PC-3 (cell line): ENCODE measurements around the gene KATNAL1.

Experiments used
- EZH2phosphoT487 ChIP-seq: fragments of 300-600 bp; sonication (generic); IDR thresholded peaks from 2 replicates; pipeline ENCODE4 v1.6.1; 2018; ENCODE audit warnings: mild to moderate bottlenecking, antibody characterized with exemption, low read length, borderline replicate concordance
- TF ChIP-seq, protein P1 (sequence below): fragments of 300-600 bp; sonication (generic); conservative IDR thresholded peaks from 2 replicates; pipeline ENCODE4 v1.5.1; 2017; ENCODE audit warnings: antibody characterized with exemption, low read depth, mild to moderate bottlenecking, low read length

DNA sequence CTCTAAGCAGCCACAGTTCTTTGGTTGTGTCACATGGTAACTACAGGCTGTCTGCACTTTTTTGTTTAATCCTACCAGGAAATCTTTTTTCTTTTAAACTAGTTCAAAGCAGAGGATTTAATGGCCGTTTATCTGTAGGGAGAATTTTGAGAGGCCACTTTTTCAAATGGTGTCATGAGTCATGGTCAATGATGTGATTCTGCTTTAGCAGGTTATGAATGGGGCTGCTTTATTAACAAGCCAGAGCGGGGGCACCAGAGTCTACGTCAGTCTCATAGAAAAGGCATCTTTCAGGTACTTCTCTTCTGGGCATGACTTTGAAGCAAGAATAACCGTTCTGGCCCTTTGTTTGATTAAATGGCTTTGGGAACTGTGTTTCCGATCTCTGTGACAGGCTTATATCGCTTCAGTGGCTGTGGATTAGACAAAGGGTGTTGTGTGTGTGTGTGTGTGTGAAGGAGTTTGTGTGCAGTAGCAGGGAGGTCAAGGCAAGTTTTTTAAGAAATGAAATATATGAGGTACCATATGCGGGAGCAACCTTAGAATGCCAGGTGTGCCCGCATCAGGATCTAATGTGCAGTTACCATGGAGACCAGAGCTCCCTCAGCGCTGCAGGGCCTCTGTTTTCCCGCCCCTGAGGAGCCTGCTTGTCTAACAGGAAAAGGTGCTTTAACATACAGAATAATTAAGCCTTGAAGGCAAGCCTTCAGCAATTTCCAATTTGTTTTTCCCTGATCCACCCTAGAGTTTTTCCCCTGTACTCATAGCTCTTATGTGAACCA is 120.5 kb downstream of the KATNAL1 start:
- TF ChIP-seq, protein P1, sequence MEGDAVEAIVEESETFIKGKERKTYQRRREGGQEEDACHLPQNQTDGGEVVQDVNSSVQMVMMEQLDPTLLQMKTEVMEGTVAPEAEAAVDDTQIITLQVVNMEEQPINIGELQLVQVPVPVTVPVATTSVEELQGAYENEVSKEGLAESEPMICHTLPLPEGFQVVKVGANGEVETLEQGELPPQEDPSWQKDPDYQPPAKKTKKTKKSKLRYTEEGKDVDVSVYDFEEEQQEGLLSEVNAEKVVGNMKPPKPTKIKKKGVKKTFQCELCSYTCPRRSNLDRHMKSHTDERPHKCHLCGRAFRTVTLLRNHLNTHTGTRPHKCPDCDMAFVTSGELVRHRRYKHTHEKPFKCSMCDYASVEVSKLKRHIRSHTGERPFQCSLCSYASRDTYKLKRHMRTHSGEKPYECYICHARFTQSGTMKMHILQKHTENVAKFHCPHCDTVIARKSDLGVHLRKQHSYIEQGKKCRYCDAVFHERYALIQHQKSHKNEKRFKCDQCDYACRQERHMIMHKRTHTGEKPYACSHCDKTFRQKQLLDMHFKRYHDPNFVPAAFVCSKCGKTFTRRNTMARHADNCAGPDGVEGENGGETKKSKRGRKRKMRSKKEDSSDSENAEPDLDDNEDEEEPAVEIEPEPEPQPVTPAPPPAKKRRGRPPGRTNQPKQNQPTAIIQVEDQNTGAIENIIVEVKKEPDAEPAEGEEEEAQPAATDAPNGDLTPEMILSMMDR, result no peak
- no peak for TF ChIP-seq EZH2phosphoT487
